SK-N-MC (cell line): ENCODE measurements around the gene PRSS53.
"Not testable (repeated sequence)": the region's sequence is repeated elsewhere in the genome, so short reads cannot be mapped to it uniquely, and the experiment has no call there.

ENCODE experiments used
- DNase-seq: peaks from one replicate; pipeline ENCODE4 v3.0.0-alpha.2; 2011; ENCODE audit warnings: low read depth, low spot score
- H3K27ac ChIP-seq: fragments of 200-600 bp; sonication (generic); 2 replicates; pipeline ENCODE4 v1.5.1; 2016; ENCODE audit warnings: mixed run types
- H3K36me3 ChIP-seq: fragments of 200-600 bp; sonication (generic); 2 replicates; pipeline ENCODE4 v1.6.1; 2017; ENCODE audit warnings: antibody characterized with exemption, low read length, mixed read lengths; ENCODE audit not compliant: insufficient read depth
- H3K4me3 ChIP-seq: fragments of 200-600 bp; sonication (generic); 2 replicates; pipeline ENCODE4 v1.5.1; 2016
- H3K9ac ChIP-seq: fragments of 200-600 bp; sonication (generic); 2 replicates; pipeline ENCODE4 v1.8.0; 2017; ENCODE audit warnings: mixed run types, mixed read lengths; ENCODE audit not compliant: insufficient read length
- H3K9me3 ChIP-seq: fragments of 200-600 bp; sonication (generic); 2 replicates; pipeline ENCODE4 v1.6.1; 2017; ENCODE audit warnings: low read depth, mild to moderate bottlenecking, antibody characterized with exemption, low read length, moderate library complexity, mixed read lengths
- EZH2 ChIP-seq: fragments of 200-600 bp; sonication (generic); IDR thresholded peaks from one replicate; pipeline ENCODE4 v1.6.1; 2017; ENCODE audit warnings: antibody characterized with exemption
- FOXP2 ChIP-seq: optimal IDR thresholded peaks from 2 replicates; pipeline ENCODE3; 2011; ENCODE audit warnings: mild to moderate bottlenecking, moderate library complexity; ENCODE audit not compliant: insufficient read depth; ENCODE audit errors: extremely low read length, control extremely low read depth
- POLR2AphosphoS5 ChIP-seq: IDR thresholded peaks from 2 replicates; pipeline ENCODE4 v1.6.1; 2012; ENCODE audit warnings: mild to moderate bottlenecking, low read depth, low read length, borderline replicate concordance

The PRSS53 gene

DNA sequence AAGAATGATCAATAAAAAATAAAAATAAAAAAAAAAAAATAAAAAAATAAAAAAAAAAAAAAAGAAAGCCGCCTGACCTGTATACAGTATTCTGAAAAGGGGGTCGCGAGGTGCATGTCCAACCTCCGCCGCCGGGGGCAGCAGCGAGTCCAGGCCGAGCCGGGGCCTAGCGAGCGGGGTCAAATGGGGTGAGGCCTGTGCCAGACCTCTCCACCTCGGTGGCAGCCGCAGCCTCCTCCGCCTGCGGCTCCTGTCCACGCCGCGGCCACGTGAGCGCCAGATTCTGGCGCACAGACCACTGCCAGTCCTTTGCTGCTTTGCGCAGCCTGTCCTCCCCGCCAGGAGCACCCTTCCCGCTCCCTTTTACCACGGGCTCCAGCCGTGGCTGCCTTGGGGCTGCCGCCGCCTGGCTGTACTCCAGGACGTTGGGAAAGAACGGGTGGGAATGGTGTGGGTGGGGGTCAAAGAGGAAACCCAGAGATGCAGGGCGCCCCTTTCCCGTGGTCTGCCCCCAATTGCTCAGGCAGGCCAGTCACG, 17.0 kb upstream of the PRSS53 start:
- TF ChIP-seq POLR2AphosphoS5 (no peak), EZH2 (no peak), FOXP2 (no peak)
- H3K36me3 ChIP-seq = peaks cover 10% of the 10 kb centered on the region; the same call in 1 of the 2 replicates
- no peak overlapping the region for H3K4me3 ChIP-seq
- H3K27ac ChIP-seq = no peak overlapping the region
- DNase-seq = no peak
- no peak overlapping the region for H3K9ac ChIP-seq
- H3K9me3 ChIP-seq = no peaks in the 10 kb centered on the region

DNA sequence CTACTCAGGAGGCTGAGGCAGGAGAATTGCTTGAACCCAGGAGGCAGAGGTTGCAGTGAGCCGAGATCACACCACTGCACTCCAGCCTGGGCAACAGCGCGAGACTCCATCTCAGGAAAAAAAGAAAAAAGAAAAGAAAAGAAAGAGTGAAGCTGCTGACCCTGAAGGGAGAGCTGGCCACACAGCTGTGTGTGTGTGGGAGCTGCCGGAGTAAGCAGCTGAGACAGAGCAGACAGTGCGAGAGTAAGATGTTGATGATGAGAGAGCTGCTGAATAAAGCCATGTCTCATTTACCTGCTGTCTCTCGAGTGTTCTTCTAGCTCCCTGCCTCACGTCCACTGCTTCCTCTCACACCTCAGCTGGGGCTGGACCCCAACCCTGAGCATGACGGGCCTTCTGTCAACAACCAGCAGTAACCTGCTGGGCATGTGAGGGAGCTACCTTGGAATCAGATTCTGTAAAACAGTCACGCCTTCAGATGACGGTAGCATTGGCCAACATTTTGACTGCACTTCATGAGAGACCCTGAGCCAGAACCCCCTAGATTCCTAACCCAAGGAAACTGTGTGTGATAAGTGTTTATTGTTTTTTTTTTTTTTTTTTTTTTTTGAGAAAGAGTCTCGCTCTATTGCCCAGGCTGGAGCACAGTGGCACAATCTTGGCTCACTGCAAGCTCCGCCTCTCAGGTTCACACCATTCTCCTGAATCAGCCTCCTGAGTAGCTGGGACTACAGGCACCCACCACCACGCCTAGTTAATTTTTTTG, 12.3 kb upstream of the PRSS53 start:
- H3K36me3 ChIP-seq, H3K9ac ChIP-seq, H3K4me3 ChIP-seq, H3K27ac ChIP-seq, DNase-seq, H3K9me3 ChIP-seq: not testable (repeated sequence)

DNA sequence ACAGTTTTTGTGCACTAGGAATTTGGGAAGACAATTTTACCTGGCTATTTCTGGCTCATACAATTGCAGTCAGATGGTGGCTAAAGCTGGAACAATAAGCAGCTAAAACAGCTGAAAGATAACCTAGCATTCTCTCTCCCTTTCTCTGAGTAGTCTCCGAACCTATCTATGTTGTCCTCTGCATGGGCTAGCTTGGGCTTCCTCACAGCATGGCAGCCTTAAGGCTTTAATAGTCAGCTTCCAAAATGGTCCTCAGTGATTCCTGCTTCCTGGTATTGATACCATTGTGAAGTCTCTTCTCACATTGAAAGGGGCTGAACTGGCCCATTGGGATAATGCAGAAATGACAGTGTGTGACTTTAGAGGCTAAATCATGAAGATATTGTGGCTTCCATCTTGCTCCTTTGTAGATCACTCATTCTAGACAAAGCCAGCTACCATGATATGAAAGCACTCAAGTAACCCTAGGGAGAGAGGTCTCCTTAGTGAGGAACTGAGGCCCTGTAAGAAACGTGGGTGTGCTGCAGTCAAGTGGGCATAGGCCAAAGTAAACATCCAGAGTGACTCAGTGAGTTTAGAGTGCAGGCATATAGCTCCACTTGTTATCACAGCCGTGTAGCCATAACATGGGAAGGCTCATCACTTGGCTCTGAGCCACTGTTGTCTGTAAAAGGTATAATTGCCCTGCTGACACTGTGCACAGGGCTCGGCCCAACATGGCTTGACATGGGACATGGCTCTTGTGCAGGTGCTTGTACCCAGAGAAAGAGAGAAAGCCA, 11.3 kb upstream of the PRSS53 start:
- Histone ChIP-seq H3K9ac (no peak overlapping the region), H3K4me3 (no peak overlapping the region), H3K9me3 (no peaks in the 10 kb centered on the region), H3K27ac (no peak overlapping the region), H3K36me3 (no peaks in the 10 kb centered on the region)
- TF ChIP-seq FOXP2 (no peak), POLR2AphosphoS5 (no peak), EZH2 (no peak)
- no peak for DNase-seq

DNA sequence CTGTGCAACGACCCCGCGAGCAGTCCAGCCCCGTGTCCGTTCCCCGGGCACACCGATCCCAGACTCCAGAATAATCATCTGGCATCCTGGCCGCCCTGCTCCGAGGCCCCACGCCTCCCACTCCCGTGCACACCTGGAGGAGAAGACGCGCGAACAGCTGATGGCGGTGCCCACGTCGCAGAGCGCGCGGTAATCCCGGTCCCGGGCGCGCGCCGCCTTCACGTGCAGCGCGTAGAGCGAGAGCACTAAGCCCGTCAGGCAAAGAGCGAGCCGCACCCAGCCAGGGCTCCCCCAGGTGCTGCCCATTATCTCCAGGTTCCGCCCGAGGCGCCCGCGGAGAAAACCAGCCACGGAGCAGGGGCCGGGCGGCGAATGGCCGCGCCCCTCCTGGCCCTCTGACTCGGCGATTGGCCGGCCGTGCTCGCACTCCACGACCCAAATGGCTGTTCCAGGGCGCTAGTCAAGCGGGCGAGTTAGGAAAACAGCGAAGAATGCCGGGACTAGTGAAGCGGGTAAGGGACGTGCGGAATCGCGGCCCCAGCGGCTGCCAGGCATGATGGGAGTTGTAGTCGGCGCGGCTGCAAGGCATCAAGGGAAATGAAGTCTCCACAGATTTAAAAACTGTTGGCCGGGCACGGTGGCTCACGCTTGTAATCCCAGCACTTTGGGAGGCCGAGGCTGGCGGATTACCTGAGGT, 5.8 kb upstream of the PRSS53 start, which contains the start of gene VKORC1:
Gene VKORC1, minus strand, starts transcription at position 374 of the 697 bp plus-strand sequence. Its CDS starts 68 bp downstream, at position 306.
- peak; percentile 76 for DNase-seq
- peak within 1 kb of the TSS; percentile 89 for H3K9ac ChIP-seq
- no peaks in the 10 kb centered on the region for H3K9me3 ChIP-seq
- H3K27ac ChIP-seq = peak within 1 kb of the TSS; percentile 78
- peak; percentile 84 for TF ChIP-seq POLR2AphosphoS5
- TF ChIP-seq FOXP2 = no peak
- H3K36me3 ChIP-seq = peaks cover 12% of the 10 kb centered on the region; the same call in 1 of the 2 replicates
- peak within 1 kb of the TSS; percentile 93 for H3K4me3 ChIP-seq

DNA sequence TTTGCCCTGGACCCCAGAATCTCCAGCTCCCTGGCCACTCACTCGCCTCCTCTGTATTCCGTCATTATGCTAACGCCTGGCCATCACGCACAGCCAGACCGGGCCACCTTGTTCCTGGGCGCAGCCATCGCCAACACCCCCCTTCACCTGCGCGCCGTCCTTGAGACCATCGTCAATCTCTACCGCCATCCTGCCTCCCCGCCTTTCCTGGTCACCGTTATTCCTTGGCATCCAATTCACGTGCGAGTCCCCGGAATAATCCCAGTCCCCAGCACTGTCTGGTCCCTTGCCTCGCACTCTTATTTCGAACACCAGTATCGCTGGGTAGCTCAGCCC, 5.3 kb upstream of the PRSS53 start:
- 0 out of 2 replicates have a peak overlapping the region, but pooled peaks have one; percentile 78 for H3K27ac ChIP-seq
- peak overlapping the region; percentile 89 for H3K9ac ChIP-seq
- peak overlapping the region; percentile 93 for H3K4me3 ChIP-seq
- peaks cover 12% of the 10 kb centered on the region; the same call in 1 of the 2 replicates for H3K36me3 ChIP-seq
- DNase-seq = no peak
- TF ChIP-seq EZH2 = no peak
- TF ChIP-seq FOXP2 = no peak
- TF ChIP-seq POLR2AphosphoS5 = no peak
- no peaks in the 10 kb centered on the region for H3K9me3 ChIP-seq

DNA sequence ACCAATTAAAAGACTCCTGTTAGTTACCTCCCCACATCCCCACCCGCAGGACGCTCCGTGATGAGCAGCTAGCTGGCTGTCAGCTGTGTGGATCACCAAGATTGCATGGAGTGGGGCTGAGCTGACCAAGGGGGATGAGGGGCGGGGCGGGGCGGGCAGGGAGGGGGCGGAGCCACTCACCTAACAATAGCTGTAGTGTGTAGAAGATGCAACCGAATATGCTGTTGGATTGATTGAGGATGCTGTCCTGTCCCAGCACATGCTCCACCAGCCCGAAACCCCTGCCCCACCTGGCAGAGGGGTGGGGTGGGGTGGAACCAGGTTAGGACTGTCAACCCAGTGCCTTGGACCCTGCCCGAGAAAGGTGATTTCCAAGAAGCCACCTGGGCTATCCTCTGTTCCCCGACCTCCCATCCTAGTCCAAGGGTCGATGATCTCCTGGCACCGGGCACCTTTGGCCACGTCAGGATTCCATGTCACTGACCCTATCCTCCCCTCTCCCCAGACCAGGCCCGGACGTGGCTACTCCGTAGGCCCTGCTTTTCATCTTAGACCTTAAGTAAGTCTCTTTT, 4.5 kb upstream of the PRSS53 start:
- Histone ChIP-seq H3K27ac (no peak overlapping the region), H3K36me3 (peaks cover 12% of the 10 kb centered on the region; the same call in 1 of the 2 replicates), H3K9ac (peak overlapping the region; percentile 51), H3K9me3 (no peaks in the 10 kb centered on the region), H3K4me3 (peak overlapping the region; percentile 93)
- TF ChIP-seq FOXP2 = no peak
- TF ChIP-seq POLR2AphosphoS5 = no peak
- no peak for TF ChIP-seq EZH2
- no peak for DNase-seq

DNA sequence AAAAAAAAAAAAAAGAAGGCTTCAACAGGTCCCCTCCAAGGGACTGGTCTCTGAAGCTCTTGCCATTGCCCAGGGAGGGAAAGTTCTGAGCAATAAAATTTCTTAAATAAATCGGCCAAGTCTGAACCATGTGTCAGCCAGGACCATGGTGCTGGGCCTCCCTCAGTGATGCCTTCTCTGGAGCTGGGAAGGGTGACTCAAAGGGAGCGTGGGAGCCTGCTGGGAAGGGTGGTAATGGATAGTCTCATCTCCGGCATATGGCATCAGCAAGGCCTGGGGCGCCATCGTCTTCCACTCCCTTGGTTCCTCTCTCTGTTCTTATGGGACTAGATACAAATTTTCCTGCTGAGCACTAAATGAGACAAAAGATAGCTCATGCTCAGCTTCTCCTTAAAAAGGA, 3.6 kb upstream of the PRSS53 start:
- DNase-seq = no peak
- no peak overlapping the region for H3K9ac ChIP-seq
- TF ChIP-seq POLR2AphosphoS5 (no peak), FOXP2 (no peak), EZH2 (no peak)
- peaks cover 12% of the 10 kb centered on the region; the same call in 1 of the 2 replicates for H3K36me3 ChIP-seq
- no peak overlapping the region for H3K4me3 ChIP-seq
- no peak overlapping the region for H3K27ac ChIP-seq
- H3K9me3 ChIP-seq = no peaks in the 10 kb centered on the region

DNA sequence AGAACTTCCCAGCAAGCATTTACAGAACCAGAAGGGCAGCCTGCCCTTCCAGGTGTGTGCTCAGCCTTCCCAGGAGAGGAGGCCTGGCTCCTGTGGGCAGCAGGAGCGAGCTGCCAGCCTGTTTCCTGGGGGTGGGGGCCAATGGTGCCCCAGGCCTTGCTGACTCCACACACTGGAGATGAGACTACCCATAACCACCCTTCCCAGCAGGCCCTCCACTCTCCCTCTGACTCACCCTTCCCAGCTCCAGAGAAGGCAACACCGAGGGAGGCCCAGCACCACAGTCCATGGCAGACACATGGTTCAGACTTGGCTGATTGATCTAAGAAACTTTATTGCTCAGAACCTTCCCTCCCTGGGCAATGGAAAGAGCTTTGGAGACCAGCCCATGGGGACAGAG, 1.8 kb upstream of the PRSS53 start:
- no peak overlapping the region for H3K27ac ChIP-seq
- TF ChIP-seq EZH2 (no peak), POLR2AphosphoS5 (no peak), FOXP2 (no peak)
- no peak overlapping the region for H3K4me3 ChIP-seq
- H3K9me3 ChIP-seq = no peaks in the 10 kb centered on the region
- no peak overlapping the region for H3K9ac ChIP-seq
- peaks cover 12% of the 10 kb centered on the region; the same call in 1 of the 2 replicates for H3K36me3 ChIP-seq
- no peak for DNase-seq

DNA sequence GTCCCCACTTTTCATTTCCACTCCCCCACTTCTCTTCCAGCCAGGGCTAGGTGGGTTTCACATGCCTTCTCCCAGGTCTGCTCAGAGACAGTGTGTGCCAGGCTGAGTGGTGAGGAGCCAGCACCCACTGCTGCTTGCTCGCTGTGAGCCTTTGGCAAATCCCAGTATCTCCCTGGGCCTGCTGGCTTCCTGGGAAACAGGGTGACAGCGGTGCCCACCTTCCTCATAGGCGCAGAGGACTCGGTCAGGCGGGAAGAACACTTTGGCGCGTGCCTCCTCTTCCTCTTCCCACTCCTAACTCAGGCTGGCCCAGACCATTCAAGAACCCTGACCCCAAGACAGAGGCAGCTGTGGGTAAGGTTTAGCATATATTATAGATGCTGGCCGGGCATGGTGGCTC, 456 bp upstream of the PRSS53 start:
- DNase-seq = no peak
- Histone ChIP-seq H3K9me3 (no peaks in the 10 kb centered on the region), H3K4me3 (no peak overlapping the region), H3K36me3 (peaks cover 12% of the 10 kb centered on the region; the same call in 1 of the 2 replicates), H3K27ac (no peak overlapping the region), H3K9ac (no peak overlapping the region)
- TF ChIP-seq EZH2 (no peak), FOXP2 (no peak), POLR2AphosphoS5 (no peak)
